Mucosa of descending colon (tissue), 3 donors: ENCODE measurements around the gene SPARC. TPM values are rescaled to one million over a fixed set of nuclear protein-coding genes. Genes with fewer than 3 reads are reported as not detected.

ENCODE experiments used
- ATAC-seq: fragments of 200-7000 bp; cut with Tn5 transposase; one replicate; pipeline ENCODE4 v1.9.1; 2020; ENCODE audit warnings: mild to moderate bottlenecking, moderate library complexity
- DNase-seq, 3 donors: peaks; one replicate each; pipeline ENCODE4 v3.0.0-alpha.2; 2020
- H3K36me3 ChIP-seq: fragments of 200-600 bp; one replicate; pipeline ENCODE4 v1.8.0; 2021; ENCODE audit warnings: low read depth, mild to moderate bottlenecking
- H3K4me1 ChIP-seq: fragments of 200-600 bp; one replicate; pipeline ENCODE4 v1.8.0; 2021; ENCODE audit warnings: low read depth, mild to moderate bottlenecking
- H3K4me3 ChIP-seq: fragments of 200-600 bp; one replicate; pipeline ENCODE4 v1.8.0; 2021; ENCODE audit warnings: mild to moderate bottlenecking
- H3K9me3 ChIP-seq: fragments of 200-600 bp; one replicate; pipeline ENCODE4 v1.8.0; 2021; ENCODE audit warnings: mild to moderate bottlenecking
- CTCF ChIP-seq: fragments of 200-600 bp; IDR thresholded peaks from one replicate; pipeline ENCODE4 v1.8.0; 2022; ENCODE audit warnings: antibody characterized with exemption, mild to moderate bottlenecking
- intact Hi-C, 2 donors: fragments of 100-400 bp; cut with DNase I in 1 of 2; cut with micrococcal nuclease in 1 of 2; formaldehyde crosslinking; loops; one replicate each; pipeline versions ENCODE4 v1.11.0 to v1.11.1; 2022; cut with DNase I, micrococcal nuclease
- total RNA-seq, 3 donors: library from RNA; stranded (reverse); fragmentation: NEBNext Ultra II Directional in 2 of 3; extraction: Animal tissue kit (Norgen Biotek cat#: 25700) in 2 of 3; gene quantifications; one replicate each; pipeline versions ENCODE4 v1.2.1 to v1.2.4, GENCODE V29; 2021 to 2023
- donor health status: DM: no; HTN: no; CAD: no; lungs with moderate emphysema.
- donor health status: DM: no; HTN: no; CAD: no.
- donor health status: DM: no; HTN: yes; CAD: no.

SPARC gene
- total RNA-seq, 3 donors from 2014 or later, result 78.0 to 410 (median 227) TPM

- ATAC-seq, result no peak
- DNase-seq, result no peak
- Histone ChIP-seq H3K4me1 (no peaks in the 10 kb centered on the region), H3K36me3 (no peaks in the 10 kb centered on the region), H3K4me3 (no peak overlapping the region), H3K9me3 (no peaks in the 10 kb centered on the region)
- intact Hi-C loops, result no loop called here
- no peak for TF ChIP-seq CTCF
Measured at GRCh38 chr5:151622367-151623088, 64.2 kb downstream of the SPARC start.

GRCh38 chr5:151620461-151620840, 66.3 kb downstream of the SPARC start:
- no peaks in the 10 kb centered on the region for H3K36me3 ChIP-seq
- no peak for ATAC-seq
- intact Hi-C loops, result no loop called here
- H3K9me3 ChIP-seq, result no peaks in the 10 kb centered on the region
- TF ChIP-seq CTCF, result no peak
- no peak overlapping the region for H3K4me3 ChIP-seq
- no peaks in the 10 kb centered on the region for H3K4me1 ChIP-seq
- DNase-seq, result no peak

- Histone ChIP-seq H3K4me3 (no peak overlapping the region), H3K9me3 (no peaks in the 10 kb centered on the region), H3K4me1 (no peaks in the 10 kb centered on the region), H3K36me3 (no peaks in the 10 kb centered on the region)
- DNase-seq (no peak), ATAC-seq (no peak)
- intact Hi-C loops, result no loop called here
- no peak for TF ChIP-seq CTCF
Measured at GRCh38 chr5:151619812-151620460, 66.8 kb downstream of the SPARC start.

- no peak for TF ChIP-seq CTCF
- no peak overlapping the region for H3K4me3 ChIP-seq
- H3K36me3 ChIP-seq, result no peaks in the 10 kb centered on the region
- H3K9me3 ChIP-seq, result no peaks in the 10 kb centered on the region
- intact Hi-C loops, result no loop called here
- DNase-seq (no peak), ATAC-seq (no peak)
- no peaks in the 10 kb centered on the region for H3K4me1 ChIP-seq
Measured at GRCh38 chr5:151618907-151619306, 67.8 kb downstream of the SPARC start.

DNA sequence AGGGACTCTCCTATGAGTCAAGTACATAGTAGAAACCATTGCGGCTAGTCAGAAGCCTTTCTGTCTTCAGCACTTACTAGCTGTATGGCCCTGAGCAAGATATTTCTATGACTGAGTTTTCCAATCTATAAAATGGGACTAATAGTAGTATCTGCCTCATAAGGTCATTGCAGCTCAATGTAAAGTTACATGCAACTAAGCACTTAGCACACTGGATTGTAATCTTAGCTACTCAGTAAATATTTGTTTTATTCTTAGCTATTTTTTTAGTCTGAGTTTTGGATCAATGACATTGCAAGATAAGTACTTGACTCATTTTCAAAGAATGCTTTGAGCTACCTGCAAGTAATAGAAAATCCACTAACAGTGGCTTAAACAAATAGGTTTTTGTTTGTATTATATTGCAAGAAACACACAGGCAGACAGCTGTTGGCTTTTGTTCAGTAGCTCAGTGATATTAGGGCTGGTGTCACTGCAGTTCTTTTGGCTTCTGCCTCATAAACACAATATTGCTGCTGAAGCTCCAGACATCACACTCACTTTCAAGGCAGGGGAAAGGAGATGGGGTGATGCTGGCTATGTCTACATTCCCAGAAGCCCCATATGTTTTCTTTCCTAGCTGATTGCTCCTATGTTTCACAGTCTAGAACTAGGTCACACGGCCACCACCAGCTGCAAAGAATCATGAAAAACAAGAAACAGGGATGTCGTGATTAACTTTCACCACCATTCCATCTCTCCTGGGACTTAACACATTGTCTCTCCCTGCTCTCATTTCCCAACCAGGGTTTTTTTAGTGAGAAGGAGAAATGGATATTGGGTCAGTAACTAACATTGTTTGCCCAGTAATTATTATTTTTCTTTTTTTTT, 68.6 kb downstream of the SPARC start:
- DNase-seq, result no peak
- Histone ChIP-seq H3K4me3 (no peak overlapping the region), H3K36me3 (no peaks in the 10 kb centered on the region), H3K9me3 (no peaks in the 10 kb centered on the region), H3K4me1 (no peaks in the 10 kb centered on the region)
- intact Hi-C loops, result no loop called here
- TF ChIP-seq CTCF, result no peak
- ATAC-seq, result no peak
